ENCODE results near the gene EHBP1.

Gene EHBP1

DNA sequence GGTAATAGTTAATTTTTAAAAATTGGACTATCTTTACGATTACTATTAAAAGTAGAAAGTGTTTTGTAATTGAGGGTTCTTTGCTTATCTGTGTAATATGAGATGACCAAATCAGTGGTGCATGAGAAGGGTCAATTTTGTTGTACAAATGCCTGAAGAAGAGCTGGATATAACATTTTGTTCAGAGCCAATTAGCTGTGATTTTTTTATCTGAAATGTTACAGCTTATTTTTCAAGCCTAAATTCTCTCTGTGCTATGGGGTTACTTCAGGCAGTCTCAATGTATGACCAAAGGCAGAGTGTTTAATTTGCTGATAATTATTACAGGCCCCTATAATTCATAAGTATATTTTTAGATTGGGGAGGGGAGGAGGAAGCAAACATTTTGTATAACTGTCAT is 386.9 kb downstream of the EHBP1 start:
- H3K4me2 ChIP-seq = no peak overlapping the region
- H4K20me1 ChIP-seq (ENCODE audit: insufficient read depth) = no peaks in the 10 kb centered on the region
- H3K36me3 ChIP-seq (ENCODE audit: insufficient read depth) = no peaks in the 10 kb centered on the region
- H3K9ac ChIP-seq = no peak overlapping the region
- H3K79me2 ChIP-seq (ENCODE audit: insufficient read depth, low read depth) = no peaks in the 10 kb centered on the region
- H3K4me1 ChIP-seq (ENCODE audit: low read depth, poor library complexity, severe bottlenecking) = no peaks in the 10 kb centered on the region
- TF ChIP-seq CTCF (conservative IDR thresholded peaks at IDR 0.05; ENCODE audit: low read depth, low read length) = no peak
- H3K27ac ChIP-seq = no peak overlapping the region
- no peak overlapping the region for H3K4me3 ChIP-seq (IDR thresholded peaks at IDR 0.05; ENCODE audit: insufficient read depth, low read depth, low read length)
- no peaks in the 10 kb centered on the region for H3K27me3 ChIP-seq (ENCODE audit: insufficient read depth, low read depth)
- no peak overlapping the region for H2AFZ ChIP-seq (ENCODE audit: low read depth)

GRCh38 chr2:63092857-63093256 is 387.3 kb downstream of the EHBP1 start:
- no peak for TF ChIP-seq CTCF (conservative IDR thresholded peaks at IDR 0.05; ENCODE audit: low read depth, low read length)
- no peaks in the 10 kb centered on the region for H4K20me1 ChIP-seq (ENCODE audit: insufficient read depth)
- no peaks in the 10 kb centered on the region for H3K79me2 ChIP-seq (ENCODE audit: insufficient read depth, low read depth)
- no peaks in the 10 kb centered on the region for H3K27me3 ChIP-seq (ENCODE audit: insufficient read depth, low read depth)
- H3K27ac ChIP-seq = no peak overlapping the region
- no peaks in the 10 kb centered on the region for H3K4me1 ChIP-seq (ENCODE audit: low read depth, poor library complexity, severe bottlenecking)
- H3K4me3 ChIP-seq (IDR thresholded peaks at IDR 0.05; ENCODE audit: insufficient read depth, low read depth, low read length) = no peak overlapping the region
- H3K9ac ChIP-seq = no peak overlapping the region
- no peaks in the 10 kb centered on the region for H3K36me3 ChIP-seq (ENCODE audit: insufficient read depth)
- H2AFZ ChIP-seq (ENCODE audit: low read depth) = no peak overlapping the region
- H3K4me2 ChIP-seq = no peak overlapping the region

- no peaks in the 10 kb centered on the region for H3K36me3 ChIP-seq (ENCODE audit: insufficient read depth)
- no peak for TF ChIP-seq CTCF (conservative IDR thresholded peaks at IDR 0.05; ENCODE audit: low read depth, low read length)
- no peak overlapping the region for H3K4me2 ChIP-seq
- no peaks in the 10 kb centered on the region for H3K27me3 ChIP-seq (ENCODE audit: insufficient read depth, low read depth)
- H2AFZ ChIP-seq (ENCODE audit: low read depth) = no peak overlapping the region
- no peaks in the 10 kb centered on the region for H4K20me1 ChIP-seq (ENCODE audit: insufficient read depth)
- H3K9ac ChIP-seq = no peak overlapping the region
- H3K79me2 ChIP-seq (ENCODE audit: insufficient read depth, low read depth) = no peaks in the 10 kb centered on the region
- no peak overlapping the region for H3K4me3 ChIP-seq (IDR thresholded peaks at IDR 0.05; ENCODE audit: insufficient read depth, low read depth, low read length)
- H3K4me1 ChIP-seq (ENCODE audit: low read depth, poor library complexity, severe bottlenecking) = no peaks in the 10 kb centered on the region
- H3K27ac ChIP-seq = no peak overlapping the region
Observed at GRCh38 chr2:63093502-63093901, 388.0 kb downstream of the EHBP1 start.

All from KMS-11 (cell line).